GM18526 (cell line): Measurements from ENCODE around the gene FAM200A.

Experiments used
- POLR2A ChIP-seq: IDR thresholded peaks from 3 replicates; pipeline ENCODE4 v1.6.1; 2011; ENCODE audit not compliant: insufficient read length; ENCODE audit errors: extremely low read depth

FAM200A gene

GRCh38 chr7:99560834-99561736 is 9.2 kb upstream of the FAM200A start:
- no peak for TF ChIP-seq POLR2A

GRCh38 chr7:99559175-99559915 is 7.4 kb upstream of the FAM200A start:
- TF ChIP-seq POLR2A, result no peak

- peak; percentile 80 for TF ChIP-seq POLR2A
These were observed 6.6 kb upstream of the FAM200A start, which contains the start of gene ZNF655 for GRCh38 chr7:99558306-99559174. Gene ZNF655 (plus strand): TSS chr7:99558642. CDS start chr7:99560560, 1,918 bp downstream.

GRCh38 chr7:99557940-99558305 is 6.0 kb upstream of the FAM200A start:
- TF ChIP-seq POLR2A, result no peak

- TF ChIP-seq POLR2A, result no peak
These were observed 5.3 kb upstream of the FAM200A start for GRCh38 chr7:99557196-99557607.

GRCh38 chr7:99554939-99555338 is 3.0 kb upstream of the FAM200A start:
- TF ChIP-seq POLR2A, result no peak

- TF ChIP-seq POLR2A, result no peak
These were observed 1.1 kb upstream of the FAM200A start for GRCh38 chr7:99553039-99553438.

- no peak for TF ChIP-seq POLR2A
These were observed 580 bp downstream of the FAM200A start for GRCh38 chr7:99551334-99551733.

- no peak for TF ChIP-seq POLR2A
These were observed 8.0 kb downstream of the FAM200A start for GRCh38 chr7:99543916-99544315.

GRCh38 chr7:99543081-99543671 is 8.7 kb downstream of the FAM200A start:
- no peak for TF ChIP-seq POLR2A

GRCh38 chr7:99541212-99541611 is 10.7 kb downstream of the FAM200A start:
- no peak for TF ChIP-seq POLR2A

GRCh38 chr7:99540542-99540941 is 11.4 kb downstream of the FAM200A start:
- no peak for TF ChIP-seq POLR2A

- no peak for TF ChIP-seq POLR2A
These were observed 12.6 kb downstream of the FAM200A start for GRCh38 chr7:99539213-99539811.

- TF ChIP-seq POLR2A, result no peak
These were observed 16.2 kb downstream of the FAM200A start for GRCh38 chr7:99535667-99536066.

- TF ChIP-seq POLR2A, result no peak
These were observed 20.6 kb downstream of the FAM200A start for GRCh38 chr7:99531354-99531765.
